HUES48 (cell line): ENCODE data around the gene CSF1.
"Not testable (repeated sequence)": the region's sequence is repeated elsewhere in the genome, so short reads cannot be mapped to it uniquely, and the experiment has no call there.

ENCODE experiments used
- H3K27ac ChIP-seq: one replicate; pipeline ENCODE4 v1.7.0; 2013; ENCODE audit warnings: low read depth, low read length, inconsistent platforms
- H3K27me3 ChIP-seq: 2 replicates; pipeline ENCODE4 v1.6.1; 2013; ENCODE audit warnings: mild to moderate bottlenecking, low read length; ENCODE audit not compliant: control insufficient read depth, insufficient read depth
- H3K36me3 ChIP-seq: 2 replicates; pipeline ENCODE4 v1.6.1; 2013; ENCODE audit warnings: low read length; ENCODE audit not compliant: control insufficient read depth, insufficient read depth
- H3K4me1 ChIP-seq: 2 replicates; pipeline ENCODE4 v1.6.1; 2013; ENCODE audit warnings: mild to moderate bottlenecking, low read length; ENCODE audit not compliant: control insufficient read depth, insufficient read depth
- H3K4me3 ChIP-seq: 2 replicates; pipeline ENCODE4 v1.5.1; 2013; ENCODE audit warnings: mild to moderate bottlenecking, low read depth, low read length
- H3K9ac ChIP-seq: 2 replicates; pipeline ENCODE4 v1.6.1; 2013; ENCODE audit warnings: mild to moderate bottlenecking, low read depth, low read length, moderate library complexity
- H3K9me3 ChIP-seq: 2 replicates; pipeline ENCODE4 v1.6.1; 2013; ENCODE audit warnings: low read length; ENCODE audit not compliant: control insufficient read depth, insufficient read depth

The CSF1 gene

DNA sequence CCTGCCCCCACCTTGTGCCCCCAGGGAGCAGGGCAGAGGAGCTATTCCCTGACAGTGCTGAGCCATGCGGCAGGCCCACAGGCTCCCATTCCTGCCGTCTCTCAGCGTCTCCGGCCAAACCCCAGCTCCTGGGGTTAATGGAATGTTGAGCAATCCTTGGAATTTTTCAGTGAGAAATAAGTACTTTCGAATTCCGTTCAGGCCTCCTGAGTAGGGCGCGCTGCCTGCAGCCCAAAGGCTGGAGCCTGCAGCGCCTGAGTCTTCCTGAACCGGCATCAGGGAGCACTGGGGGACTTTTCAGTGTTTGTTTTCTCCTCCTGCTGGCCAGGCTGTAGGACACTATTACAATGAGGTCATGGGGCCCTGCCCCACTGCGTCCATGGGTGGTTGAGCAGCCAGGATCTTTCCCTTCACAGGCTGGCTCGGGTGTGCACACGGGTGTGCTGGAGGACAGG is 33.3 kb upstream of the CSF1 start:
- H3K9me3 ChIP-seq, result no peaks in the 10 kb centered on the region
- no peak overlapping the region for H3K4me3 ChIP-seq
- H3K27me3 ChIP-seq, result no peaks in the 10 kb centered on the region
- peak overlapping the region; percentile 90 for H3K27ac ChIP-seq
- peaks cover 40% of the 10 kb centered on the region for H3K4me1 ChIP-seq
- no peaks in the 10 kb centered on the region for H3K36me3 ChIP-seq
- peak overlapping the region; percentile 33; the same call in 1 of the 2 replicates for H3K9ac ChIP-seq

DNA sequence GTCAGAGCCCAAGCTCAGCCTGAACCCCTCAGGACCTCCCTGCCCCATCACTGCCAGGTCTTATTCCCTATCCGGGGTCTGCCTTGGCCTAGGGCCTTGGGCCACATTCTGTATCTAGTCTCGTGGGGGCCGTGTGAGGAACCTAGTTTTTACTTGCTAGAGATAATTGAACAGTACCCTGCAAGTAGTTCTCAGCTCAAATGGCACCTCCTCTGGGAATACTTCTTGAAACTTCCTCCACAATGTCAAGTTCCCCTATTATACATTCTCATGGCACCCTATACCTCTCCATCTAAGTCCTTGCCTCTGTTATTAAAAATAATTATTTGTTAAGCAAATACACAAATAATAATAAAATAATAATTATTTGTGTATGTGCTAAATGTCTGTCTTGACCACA is 32.9 kb upstream of the CSF1 start:
- no peak overlapping the region for H3K4me3 ChIP-seq
- H3K4me1 ChIP-seq, result peaks cover 40% of the 10 kb centered on the region
- no peaks in the 10 kb centered on the region for H3K9me3 ChIP-seq
- H3K27me3 ChIP-seq, result no peaks in the 10 kb centered on the region
- H3K27ac ChIP-seq, result peak overlapping the region; percentile 90
- H3K36me3 ChIP-seq, result no peaks in the 10 kb centered on the region
- H3K9ac ChIP-seq, result peak overlapping the region; percentile 33; the same call in 1 of the 2 replicates

DNA sequence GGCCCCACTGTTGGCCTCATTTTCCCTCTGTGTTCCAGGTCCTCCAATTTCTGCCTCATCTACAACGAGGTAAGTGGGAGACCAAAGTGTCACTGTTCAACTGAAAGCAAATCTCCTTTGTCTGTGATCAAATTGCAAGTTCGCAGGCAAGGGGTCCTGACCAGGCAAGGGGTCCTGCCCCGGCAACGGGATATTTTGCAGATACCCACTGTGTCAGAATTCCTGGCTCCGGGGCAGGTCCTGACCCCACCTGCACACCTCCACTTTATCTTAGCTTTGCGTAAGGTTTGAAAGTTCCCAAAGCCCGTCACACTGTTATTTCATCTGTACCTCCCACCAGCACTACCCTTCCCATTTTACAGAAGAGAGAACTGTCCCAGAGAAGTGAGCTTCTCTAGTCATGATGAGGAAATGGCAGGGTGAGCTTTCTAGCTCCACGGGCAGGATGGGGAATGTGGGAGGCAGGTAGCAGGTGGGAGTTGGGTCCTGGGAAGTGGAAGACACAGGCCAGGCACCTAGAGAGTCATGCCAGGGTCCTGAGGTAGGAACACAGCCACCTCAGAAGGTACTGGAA is 32.0 kb upstream of the CSF1 start:
- Histone ChIP-seq H3K36me3 (no peaks in the 10 kb centered on the region), H3K4me3 (no peak overlapping the region), H3K9ac (no peak overlapping the region), H3K9me3 (no peaks in the 10 kb centered on the region), H3K27ac (no peak overlapping the region), H3K4me1 (peaks cover 31% of the 10 kb centered on the region), H3K27me3 (no peaks in the 10 kb centered on the region)

DNA sequence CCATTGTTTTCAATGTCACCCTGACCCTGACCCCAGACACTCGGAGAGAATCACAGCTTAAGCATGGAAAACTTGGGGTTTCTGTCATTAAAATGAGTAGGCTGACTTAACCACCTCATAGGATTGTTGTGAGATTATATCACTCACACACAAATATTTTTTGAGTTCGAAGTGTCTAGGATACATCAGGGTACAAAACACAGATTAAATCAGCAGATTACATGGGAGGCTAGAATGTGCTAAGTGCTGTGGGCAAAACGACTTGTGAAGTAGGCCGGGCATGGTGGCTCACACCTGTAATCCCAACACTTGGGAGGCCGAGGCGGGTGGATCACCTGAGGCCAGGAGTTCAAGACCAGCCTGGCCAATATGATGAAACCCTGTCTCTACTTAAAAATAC is 31.3 kb upstream of the CSF1 start:
- H3K27me3 ChIP-seq, H3K4me3 ChIP-seq, H3K9ac ChIP-seq, H3K36me3 ChIP-seq, H3K27ac ChIP-seq, H3K9me3 ChIP-seq: not testable (repeated sequence)
- peaks cover 28% of the 10 kb centered on the region for H3K4me1 ChIP-seq

DNA sequence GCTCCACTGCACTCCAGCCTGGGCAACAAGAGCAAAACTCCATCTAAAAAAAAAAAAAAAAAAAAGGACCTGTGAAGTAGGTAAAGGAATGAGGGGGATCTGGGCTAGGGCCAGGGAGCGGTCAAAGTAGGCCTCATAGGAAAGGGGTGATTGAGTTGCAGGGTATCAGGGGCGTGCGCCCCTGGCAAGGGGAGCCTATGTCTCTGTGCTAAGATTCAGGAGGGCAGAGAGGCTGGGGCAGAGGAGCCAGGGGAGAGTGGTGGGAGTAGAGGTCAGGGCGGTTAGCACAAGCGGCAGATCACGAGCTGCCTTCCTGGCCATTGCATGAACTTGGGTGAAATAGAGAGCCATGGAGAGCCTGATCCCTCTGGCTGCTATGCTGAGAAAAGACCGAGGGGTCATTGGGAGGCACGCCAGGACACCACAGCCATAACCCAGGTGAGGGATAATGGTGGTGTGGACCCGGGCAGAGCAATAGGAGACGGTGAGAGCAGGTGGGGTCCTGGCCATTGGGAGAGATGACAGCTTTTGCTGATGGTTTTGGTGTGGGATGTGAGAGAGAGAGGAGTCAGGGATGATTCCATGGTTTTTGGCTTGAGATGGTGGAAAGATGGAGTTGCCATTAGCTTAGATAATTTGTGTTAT is 30.6 kb upstream of the CSF1 start:
- Histone ChIP-seq H3K9me3 (no peaks in the 10 kb centered on the region), H3K9ac (no peak overlapping the region), H3K27me3 (no peaks in the 10 kb centered on the region), H3K27ac (no peak overlapping the region), H3K4me1 (peaks cover 27% of the 10 kb centered on the region), H3K36me3 (no peaks in the 10 kb centered on the region), H3K4me3 (no peak overlapping the region)

DNA sequence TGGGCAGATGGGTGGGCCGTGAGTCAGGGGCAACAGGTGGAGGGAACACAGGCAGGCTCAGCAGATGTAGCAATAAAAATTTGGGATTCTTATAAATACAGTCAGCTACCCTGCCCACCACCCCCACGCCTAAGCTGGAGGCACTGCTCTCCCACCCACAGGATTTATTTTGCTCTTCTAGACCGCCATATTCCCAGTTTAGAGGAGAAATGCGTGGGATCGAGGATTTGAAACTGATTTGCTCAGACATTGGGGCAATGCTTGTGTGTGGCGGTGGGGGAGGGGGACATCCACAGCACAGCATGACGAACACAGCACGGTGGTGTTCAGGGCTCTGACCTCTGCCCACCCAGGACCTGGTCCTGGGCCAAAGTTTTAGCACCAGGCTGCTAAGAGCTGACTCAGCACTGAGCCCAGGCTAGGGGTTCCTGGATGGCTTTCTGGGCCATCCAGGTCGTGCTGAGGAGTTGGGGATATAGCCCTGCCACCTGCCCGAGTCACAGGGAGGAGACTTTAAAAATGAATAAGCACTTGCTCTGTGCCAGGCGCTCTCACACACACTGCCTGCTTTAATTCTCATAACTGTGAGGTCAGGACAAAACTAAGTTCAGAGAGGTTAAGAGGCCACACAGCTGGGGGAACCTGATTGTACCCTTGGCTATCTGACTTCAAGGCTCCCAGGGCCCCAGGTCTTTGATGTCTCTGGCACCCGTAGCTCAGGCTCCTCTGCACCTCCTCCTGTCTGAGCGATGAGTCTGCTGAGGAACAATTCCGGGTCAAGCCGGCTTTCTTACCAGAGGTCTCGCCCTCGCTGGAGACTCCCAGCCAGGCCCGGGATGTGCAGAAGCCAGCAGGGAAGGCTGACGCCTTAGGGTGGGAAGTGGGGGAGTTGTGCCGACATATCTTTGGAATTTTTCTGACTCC is 29.4 kb upstream of the CSF1 start:
- H3K9ac ChIP-seq, result no peak overlapping the region
- H3K27me3 ChIP-seq, result no peaks in the 10 kb centered on the region
- no peak overlapping the region for H3K27ac ChIP-seq
- no peak overlapping the region for H3K4me3 ChIP-seq
- H3K36me3 ChIP-seq, result no peaks in the 10 kb centered on the region
- peaks cover 25% of the 10 kb centered on the region for H3K4me1 ChIP-seq
- no peaks in the 10 kb centered on the region for H3K9me3 ChIP-seq

DNA sequence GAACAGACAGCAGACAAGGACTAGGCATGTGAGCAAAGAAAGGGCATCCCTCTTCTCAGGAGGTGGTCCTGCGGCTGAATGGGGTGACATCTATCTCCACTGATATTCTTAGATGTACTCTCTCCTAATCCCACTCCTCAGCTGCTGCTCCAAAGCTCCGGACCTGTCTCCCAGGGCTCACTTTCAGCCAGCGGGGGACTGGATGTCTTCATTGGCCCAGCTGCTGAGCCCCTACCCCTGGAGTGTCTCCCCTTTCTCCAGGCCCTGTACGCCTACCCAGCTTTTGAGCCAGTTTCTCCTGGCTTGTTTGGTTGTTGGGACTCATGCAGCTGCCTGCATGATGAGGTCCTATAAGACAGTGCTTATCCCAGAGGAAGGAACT is 28.8 kb upstream of the CSF1 start:
- Histone ChIP-seq H3K9ac (no peak overlapping the region), H3K27me3 (no peaks in the 10 kb centered on the region), H3K9me3 (no peaks in the 10 kb centered on the region), H3K27ac (no peak overlapping the region), H3K36me3 (no peaks in the 10 kb centered on the region), H3K4me3 (no peak overlapping the region), H3K4me1 (peaks cover 18% of the 10 kb centered on the region)

DNA sequence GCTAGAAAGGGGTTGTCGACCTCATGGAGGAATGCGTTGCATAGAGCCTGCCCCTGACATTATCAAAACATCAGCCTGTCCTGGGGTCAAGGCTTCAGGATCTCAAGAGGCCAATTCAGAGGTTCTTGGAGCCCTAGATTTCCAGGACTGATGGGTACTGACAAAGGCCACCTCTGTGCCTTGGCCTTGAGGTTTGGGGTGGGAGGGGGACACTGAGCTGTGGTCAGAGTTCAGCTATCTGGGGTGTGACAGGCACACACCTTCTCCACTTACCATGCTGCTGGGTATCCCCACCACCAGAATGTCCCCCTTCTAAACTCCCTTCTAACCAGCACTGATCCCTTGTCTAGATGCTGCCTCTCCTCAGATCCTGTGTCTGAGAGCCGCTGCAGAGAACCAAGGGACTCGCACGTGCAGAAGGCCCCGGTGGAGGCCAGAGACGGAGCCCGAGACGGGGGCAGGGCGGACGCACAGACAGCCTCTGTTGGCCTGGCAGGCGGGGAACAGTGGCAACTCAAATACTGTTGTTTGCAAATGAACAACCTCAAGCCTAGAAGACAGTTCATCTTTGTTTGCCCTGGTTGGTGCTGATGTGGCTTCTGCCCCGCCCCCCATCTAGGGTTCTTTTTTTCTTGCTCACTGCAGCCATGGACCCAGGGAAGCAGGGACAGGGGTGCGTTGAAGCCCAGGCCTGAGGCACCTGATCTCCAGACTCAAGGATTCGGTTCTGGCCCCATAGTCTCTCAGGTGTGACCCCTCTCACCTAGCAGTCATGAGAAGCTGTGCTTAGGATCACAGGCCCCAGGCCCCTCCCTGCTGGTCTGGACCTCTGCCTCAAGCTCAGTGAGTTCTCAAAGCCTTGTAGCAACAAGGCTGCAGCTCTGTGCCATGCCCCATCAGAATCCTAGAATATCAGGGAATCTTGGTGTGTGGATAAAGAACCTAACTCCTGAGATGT is 28.1 kb upstream of the CSF1 start:
- H3K27ac ChIP-seq, result no peak overlapping the region
- H3K9me3 ChIP-seq, result no peaks in the 10 kb centered on the region
- H3K27me3 ChIP-seq, result no peaks in the 10 kb centered on the region
- H3K9ac ChIP-seq, result no peak overlapping the region
- no peak overlapping the region for H3K4me3 ChIP-seq
- peaks cover 12% of the 10 kb centered on the region for H3K4me1 ChIP-seq
- H3K36me3 ChIP-seq, result no peaks in the 10 kb centered on the region

DNA sequence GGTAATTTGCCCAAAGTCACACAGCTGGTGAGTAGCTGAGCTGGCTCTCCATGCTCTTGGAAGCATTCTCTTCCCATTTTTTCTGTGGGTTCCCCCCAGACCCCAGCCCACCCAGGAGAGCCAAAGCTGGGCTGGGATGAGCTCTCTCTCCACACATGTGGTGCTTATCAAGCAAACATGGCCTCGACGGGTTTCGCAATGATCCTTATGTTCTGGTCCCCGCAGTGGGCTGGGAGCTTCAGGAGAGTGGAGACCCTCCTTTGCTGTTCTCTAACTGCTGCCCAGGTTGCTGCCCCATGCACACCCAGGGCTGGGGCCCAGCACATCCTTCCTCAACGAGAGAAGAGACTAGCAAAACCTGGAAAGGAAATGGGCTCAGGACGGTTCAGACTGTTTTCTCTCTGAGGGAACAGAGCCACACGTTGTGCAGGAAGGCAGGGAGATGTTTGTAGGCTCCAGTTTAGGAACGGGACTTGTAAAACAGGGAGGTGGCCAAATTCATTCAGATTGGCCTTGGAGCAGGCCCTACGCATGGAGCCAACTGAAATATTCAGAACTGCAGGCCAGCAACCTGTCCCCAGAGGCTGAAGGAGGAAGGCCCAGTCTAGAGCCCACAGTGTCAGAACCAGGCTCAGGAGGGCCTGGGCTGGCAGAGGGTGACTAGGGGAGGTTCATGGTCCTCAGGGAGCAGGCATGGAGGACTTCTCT is 27.2 kb upstream of the CSF1 start:
- H3K4me1 ChIP-seq, result peaks cover 4% of the 10 kb centered on the region; the same call in 1 of the 2 replicates
- H3K36me3 ChIP-seq, result no peaks in the 10 kb centered on the region
- H3K9ac ChIP-seq, result no peak overlapping the region
- H3K27ac ChIP-seq, result no peak overlapping the region
- H3K27me3 ChIP-seq, result no peaks in the 10 kb centered on the region
- H3K4me3 ChIP-seq, result no peak overlapping the region
- no peaks in the 10 kb centered on the region for H3K9me3 ChIP-seq
